NCI-H2107 treated with DMSO at 0.1 percent for 48 hours (cell line): ENCODE results near the gene MUC5AC.
"Not testable (repeated sequence)": the region's sequence is repeated elsewhere in the genome, so short reads cannot be mapped to it uniquely, and the experiment has no call there.

Experiments
- DNase-seq: peaks from one replicate; lab custom pipeline; 2025; ENCODE audit not compliant: unreplicated experiment; lab: John Stamatoyannopoulos, UW

MUC5AC gene

GRCh38 chr11:1157645-1158591 lies at the start of gene MUC5AC:
MUC5AC (plus strand) TSS chr11:1157953; CDS start chr11:1158000, 47 bp downstream.
- peak; percentile 48 for DNase-seq

- DNase-seq, result no peak
Measured at GRCh38 chr11:1108246-1108900, 49.4 kb upstream of the MUC5AC start.

GRCh38 chr11:1109101-1109917 lies 48.4 kb upstream of the MUC5AC start:
- DNase-seq, result no peak

- DNase-seq, result no peak
Measured at GRCh38 chr11:1109918-1110705, 47.6 kb upstream of the MUC5AC start.

GRCh38 chr11:1111545-1112212 lies 46.1 kb upstream of the MUC5AC start:
- DNase-seq, result no peak

- DNase-seq, result no peak
Measured at GRCh38 chr11:1112351-1113191, 45.2 kb upstream of the MUC5AC start.

- no peak for DNase-seq
Measured at GRCh38 chr11:1113405-1114201, 44.1 kb upstream of the MUC5AC start.

- DNase-seq, result not testable (repeated sequence)
Measured at GRCh38 chr11:1115292-1115691, 42.5 kb upstream of the MUC5AC start.

GRCh38 chr11:1116104-1116503 lies 41.6 kb upstream of the MUC5AC start:
- no peak for DNase-seq

GRCh38 chr11:1116666-1117390 lies 40.9 kb upstream of the MUC5AC start:
- no peak for DNase-seq

GRCh38 chr11:1117992-1118391 lies 39.8 kb upstream of the MUC5AC start:
- DNase-seq, result no peak

- DNase-seq, result no peak
Measured at GRCh38 chr11:1118755-1119603, 38.8 kb upstream of the MUC5AC start.

- no peak for DNase-seq
Measured at GRCh38 chr11:1119604-1120146, 38.1 kb upstream of the MUC5AC start.

- DNase-seq, result no peak
Measured at GRCh38 chr11:1120532-1121330, 37.0 kb upstream of the MUC5AC start.

- DNase-seq, result no peak
Measured at GRCh38 chr11:1121331-1121812, 36.4 kb upstream of the MUC5AC start.
